GM04504 (cell line): ENCODE results near the gene UCKL1.

Experiments used
- DNase-seq: peaks from one replicate; pipeline ENCODE4 v3.0.0-alpha.2; 2012; ENCODE audit warnings: low read depth

The UCKL1 gene

DNA sequence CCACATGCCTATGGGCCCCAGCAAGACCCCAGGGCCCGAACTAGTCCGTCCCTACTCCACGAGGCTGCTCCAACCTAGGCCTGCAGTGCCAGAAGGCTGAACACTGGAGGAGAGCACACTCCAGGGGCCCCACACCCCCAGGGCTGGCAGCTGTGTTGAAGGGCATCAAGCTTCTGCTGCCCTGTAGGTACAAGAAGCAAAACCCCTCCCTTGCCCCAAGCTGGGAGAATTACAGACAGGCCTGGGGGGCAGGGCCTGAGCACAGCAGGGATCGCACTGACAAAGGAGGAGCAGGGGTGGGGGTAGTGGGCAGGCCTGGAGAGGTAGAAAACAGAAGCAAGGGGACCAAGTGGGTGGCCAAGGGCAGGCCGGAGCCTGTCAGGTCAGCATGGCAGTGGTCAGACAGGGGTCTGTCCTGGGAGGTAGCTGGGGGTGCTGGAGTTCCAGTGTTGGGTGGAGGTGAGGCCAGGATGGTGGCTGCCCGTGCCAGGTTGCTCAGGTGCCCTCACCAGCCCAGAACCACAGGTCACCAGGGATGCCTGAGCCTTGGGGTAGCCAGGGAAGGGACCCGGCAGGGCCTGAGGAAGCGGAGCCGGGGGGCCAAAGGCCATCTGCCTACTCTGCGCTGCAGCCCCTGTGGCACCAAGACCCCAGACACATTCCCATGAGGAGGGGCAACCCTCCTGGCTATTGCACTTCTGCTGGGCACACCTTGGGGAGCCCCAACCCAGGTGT is 2.9 kb upstream of the UCKL1 start:
- DNase-seq, result no peak

DNA sequence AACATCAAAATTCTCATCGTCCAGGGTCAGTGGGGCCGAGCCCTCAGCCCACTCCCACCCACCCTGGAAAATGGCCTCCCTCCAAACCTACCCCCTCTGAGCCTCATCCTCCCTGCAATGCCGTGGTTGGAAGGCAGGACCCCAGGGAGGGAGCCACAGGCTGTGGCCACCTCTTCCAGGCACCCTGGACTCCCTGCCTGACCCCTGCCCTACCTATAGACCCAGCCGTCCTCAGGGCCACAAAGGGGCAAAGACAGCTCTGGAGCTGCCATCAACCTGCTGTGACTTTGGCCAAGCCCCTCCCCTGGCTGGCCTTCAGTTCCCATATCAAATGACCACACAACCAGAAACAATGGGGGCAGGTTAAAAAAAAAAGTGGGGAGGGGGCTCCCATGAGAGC is 2.3 kb upstream of the UCKL1 start:
- DNase-seq, result no peak

DNA sequence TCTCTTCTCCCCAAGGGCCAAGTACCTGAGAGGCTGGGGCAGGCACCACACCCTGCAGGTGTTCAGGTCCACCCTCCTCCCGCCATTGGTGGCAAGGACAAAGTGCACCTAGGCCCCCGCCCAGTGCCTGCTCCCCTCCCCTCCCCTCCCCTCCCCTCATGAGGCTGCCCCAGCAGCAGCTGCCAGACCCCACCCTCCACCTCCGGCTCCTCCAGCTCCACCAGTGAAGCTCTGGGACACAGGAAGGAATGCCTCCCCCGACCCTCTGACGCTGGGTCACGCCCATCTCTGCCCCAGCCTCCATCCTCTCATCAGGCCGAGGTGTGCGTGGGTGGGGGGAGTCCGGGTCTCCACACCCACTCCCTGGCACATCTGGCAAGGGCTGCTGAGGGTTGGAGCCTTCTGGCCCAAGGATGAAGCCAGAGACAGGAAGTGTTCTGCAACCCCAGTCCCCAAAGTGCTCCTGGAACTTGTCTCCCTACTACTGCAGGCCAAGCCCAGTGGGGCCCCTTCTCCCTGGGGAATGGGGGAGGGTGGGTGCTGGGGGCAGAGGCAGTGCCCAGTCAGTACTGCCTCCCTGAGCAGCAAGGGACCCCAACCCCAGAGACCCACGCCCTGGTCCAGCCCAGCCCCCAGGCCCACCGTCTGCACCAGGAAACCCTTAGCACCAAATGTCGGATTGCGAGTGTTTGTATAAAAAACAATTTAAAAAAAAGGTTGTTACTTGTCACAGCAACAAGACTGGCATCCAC is 1.6 kb upstream of the UCKL1 start:
- DNase-seq, result no peak

DNA sequence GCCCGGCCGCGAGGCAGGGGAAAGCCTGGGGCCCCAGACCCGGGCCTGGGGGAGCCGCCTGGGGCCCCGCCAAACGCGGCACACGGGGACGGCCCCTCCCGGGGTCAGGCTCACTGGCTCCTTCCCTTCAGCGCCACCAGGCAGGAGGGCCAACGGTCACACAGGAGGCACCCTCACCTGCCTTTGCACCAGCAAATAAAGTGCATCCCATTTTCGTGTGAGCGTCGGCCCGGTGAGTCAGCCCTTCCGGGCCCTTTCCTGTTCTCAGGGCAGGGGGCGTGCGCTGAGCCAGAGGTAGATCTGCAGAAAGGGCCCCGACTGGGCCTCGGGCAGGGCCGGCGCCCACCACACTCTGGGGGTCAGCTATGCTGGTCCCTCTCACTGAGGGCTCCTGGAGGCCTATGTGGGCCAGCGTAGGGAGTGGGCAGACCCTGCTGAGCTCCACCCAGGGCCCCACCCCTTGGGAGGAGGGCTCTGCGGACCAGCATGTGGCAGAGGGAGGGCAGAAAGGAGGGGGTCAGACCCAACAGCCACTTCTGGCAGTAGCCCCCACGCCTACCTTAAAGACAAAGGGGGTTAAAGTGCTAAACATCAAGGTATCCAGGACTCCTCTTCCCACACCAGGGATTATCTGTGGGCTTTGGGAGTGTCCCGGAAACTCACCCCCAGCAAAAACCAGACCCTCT is 931 bp upstream of the UCKL1 start:
- DNase-seq, result no peak

DNA sequence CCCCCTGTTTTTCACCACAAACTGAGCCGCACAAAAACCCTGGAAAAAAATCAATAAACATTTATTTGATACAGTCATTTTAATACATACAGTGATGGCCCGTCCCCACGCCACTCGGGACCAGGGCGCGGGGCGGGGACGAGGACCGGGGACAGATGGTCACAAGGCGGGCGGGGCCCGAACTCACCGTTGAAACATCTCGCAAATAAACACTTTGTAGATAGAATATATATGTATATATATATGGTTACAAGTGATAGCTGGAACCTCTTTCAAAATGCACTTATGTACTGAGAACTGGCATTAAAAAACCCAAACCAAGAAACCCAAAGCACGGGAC is 418 bp upstream of the UCKL1 start:
- no peak for DNase-seq

DNA sequence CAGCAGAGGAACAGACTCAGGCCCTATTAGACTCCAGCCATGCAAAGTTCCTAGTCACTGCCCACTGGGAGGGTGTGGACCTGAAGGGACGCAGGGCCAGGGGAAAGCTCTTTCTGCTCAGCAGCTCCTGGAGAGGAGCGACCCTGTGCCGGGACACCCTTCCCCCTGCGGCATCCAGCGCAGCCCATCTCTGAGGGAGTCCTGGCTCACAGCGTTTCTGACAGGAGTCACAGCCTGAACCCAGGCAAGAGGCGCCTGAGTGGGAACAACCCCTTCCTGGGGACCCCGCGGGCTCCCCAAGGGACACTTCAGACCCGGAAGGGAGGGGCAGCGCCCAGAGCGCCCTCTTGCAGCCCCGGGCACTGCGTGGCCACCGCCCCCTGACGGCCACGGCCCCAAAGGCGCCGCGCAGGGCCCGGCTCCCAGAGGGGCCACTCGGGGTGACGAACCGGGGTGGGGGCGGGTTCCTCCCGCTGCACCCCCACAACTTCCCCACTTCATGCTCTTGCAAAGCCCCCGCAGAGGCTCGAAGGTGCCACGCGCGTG is 862 bp downstream of the UCKL1 start:
- DNase-seq, result no peak

DNA sequence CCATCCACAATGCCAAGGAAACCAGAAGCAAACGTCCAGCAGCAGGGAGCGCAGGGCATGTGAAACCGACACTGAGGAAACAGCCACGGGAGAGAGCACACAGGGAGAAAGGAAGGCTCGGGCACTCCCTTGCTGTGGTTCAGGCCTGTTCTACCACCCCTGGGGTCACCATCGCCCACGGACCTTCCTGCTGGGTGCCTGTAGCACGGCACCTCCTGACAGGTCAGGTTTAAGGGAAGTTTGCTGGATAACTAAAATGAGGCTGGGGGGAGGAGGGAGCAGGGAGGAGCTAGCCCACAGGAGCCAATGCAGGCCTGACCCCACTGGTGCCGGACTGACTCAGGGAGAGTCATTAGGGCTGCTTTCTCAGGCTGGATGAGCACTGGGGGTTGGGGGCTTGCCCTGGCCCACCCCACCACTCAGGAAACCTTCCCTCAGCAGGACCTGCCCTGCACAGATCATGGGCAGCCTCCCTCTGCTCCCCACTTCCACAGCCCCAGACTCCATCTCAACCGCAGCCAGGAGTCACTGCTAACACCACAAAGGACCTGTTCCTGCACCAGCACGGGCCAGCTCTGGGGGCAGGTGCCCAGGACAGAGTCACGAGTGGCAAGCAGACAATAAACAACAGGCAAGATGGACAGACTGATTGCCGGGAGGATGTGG is 2.3 kb downstream of the UCKL1 start:
- DNase-seq, result no peak

DNA sequence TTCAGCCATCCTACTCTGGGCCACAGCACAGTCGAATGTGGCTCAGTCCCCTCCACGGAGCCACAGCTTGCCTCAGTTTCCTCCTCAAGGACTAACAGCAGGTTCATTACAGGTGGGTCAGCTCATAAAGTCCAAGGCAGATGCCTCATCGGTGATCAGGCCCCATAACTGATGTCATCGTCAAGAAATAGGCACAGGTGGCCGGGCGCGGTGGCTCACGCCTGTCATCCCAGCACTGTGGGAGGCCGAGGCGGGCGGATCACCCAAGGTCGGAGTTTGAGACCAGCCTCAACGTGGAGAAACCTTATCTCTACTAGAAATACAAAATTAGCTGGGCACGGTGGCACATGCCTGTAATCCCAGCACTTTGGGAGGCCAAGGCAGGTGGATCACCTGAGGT is 3.4 kb downstream of the UCKL1 start:
- no peak for DNase-seq

DNA sequence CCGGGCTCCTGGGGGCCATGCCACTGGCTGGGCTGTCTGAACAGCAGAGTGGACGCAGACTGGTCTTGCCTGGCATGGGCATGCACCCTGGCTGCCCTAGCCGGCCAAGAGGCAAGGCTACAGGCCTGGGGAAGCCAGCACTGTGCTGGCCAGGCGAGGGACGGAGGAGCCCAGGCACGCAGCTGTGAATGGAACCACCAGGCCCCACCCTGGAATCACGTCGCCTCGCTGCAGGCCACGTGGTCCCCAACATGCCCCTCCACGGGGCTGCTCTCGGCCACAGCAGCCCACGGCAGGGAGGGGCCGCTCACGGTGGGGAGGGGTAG is 4.0 kb downstream of the UCKL1 start:
- no peak for DNase-seq

DNA sequence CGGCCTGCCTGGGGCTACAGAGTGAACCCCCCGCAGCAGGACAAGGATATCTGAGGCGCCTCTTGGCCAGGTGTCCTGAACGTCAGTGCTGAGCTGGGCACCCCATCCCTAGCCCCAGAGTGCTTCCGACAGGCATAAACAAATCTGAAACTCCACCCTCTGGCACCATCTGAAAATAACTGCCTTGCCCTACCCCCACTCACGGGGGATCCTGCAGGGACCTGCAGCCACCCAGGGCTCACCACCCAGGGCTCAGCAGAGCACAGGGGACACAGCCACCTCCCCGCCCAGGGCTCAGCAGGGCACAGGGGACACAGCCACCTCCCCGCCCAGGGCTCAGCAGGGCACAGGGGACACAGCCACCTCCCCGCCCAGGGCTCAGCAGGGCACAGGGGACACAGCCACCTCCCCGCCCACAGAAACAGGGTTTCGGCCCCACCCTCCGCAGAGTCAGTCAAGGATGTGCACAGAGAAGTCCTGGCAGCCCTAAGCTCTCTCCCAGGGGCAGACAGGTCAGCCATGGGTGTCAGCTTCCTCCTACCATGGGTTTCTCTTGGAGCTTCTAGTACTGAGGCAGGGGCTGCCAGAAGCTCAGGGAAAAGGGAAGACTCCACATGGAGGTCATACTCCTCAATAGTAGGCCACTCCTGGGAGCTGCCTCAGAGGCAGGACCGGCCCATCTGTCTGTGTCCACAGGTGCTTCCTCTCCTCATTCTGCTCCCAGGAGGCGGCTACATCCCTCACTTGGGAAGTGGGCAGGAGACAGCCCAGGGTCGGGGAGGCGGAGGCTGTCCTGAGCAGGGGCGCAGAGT is 4.6 kb downstream of the UCKL1 start:
- DNase-seq, result no peak

DNA sequence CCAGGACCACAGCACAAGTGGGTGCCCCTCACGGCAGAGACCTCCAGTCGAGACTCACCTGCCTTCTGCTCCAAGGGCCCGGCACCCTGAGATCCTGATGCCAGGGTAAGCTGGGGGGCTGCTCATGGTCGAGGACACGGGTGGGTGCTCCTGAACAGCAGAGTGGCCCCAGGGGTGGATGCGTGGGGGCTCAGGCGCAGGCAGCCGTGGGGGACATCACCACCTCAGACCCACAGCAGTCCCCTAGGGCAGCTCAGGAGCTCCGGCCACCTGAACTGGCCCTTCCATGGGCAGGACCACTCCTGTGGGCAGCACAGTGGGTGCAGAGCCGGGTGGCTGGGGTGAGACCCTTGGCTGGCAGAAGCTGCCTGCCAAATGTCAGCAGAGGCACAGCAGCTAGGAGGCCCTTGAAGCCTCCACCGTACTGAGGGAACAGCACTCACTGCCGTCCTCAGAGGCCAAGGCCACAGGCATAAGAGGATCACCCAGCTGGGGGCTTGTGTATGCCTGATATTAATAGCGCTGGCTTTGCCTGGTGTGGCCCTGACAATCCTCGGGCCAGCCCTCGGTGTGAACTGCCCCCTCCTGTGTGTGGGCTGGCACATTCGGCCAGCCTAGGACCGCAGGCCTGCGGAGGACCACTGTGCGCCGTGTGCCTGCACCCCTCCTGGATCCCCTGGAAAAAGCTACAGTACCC is 5.4 kb downstream of the UCKL1 start:
- no peak for DNase-seq

DNA sequence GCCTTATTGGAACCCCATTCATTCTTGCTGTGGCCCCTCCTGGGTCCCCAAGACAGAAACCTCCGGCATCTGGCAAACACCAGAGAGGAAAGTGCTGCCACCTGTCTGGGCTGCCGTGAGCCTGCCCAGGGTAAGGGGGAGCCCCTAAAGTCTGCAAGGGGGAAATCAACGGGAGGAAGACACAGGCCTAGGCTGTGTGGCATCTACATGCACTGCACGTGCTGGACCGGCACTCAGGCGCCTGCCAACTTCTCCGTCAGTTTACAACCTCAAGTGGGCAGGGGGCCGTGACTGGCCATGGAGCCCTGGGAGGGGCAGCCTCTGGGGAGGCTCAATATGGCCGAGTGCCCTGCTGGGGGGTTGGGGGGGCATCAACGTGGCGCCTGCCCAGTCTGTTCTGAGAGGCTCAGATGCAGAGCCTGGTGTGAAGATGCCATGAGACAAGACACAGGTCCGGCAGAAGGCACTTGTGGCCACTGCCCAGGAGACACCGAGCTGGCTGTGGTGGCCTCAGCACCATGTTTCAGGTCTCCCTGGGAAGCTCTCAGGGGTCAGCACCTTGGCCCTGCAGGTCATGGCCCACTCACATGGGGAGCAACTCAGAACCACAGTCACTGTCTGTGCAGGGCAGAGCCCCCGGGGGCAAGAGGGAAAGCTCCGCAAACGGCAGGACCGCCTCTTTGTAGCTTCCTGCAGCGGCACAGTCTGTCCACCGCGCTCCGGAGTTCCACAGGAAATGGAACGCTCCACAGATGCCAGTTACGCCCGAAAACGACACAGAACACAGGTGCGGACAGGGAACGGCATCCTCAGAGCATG is 8.4 kb downstream of the UCKL1 start:
- no peak for DNase-seq

DNA sequence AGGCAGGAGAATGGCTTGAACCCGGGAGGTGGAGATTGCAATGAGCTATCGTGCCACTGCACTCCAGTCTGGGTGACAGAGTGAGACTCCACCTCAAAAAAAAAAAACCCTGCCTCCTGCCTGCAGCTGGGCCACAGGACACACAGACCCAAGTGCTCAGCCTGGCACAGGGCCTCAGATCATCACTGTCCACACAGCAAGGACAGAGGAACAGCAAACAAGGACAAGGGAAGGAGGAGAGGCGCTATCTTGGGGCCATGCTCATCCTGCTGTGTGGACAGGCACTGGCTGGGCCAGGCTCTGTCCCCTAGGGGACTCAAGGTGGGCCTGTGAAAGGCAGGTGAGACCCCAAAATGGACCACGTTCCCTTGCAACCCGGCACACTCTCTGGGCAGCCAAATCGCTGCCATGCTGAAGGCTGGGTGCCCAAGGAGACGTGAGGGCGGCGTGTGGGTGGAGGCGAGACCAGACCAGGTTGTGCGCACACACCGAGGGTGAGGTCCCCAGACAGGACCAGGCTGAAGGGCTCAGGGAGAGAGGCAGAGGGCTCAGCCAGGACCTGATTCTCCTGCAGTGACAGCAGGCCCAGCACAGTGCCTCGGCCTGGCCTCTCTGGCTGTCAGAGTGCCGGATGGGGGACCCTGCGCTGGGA is 9.1 kb downstream of the UCKL1 start:
- no peak for DNase-seq

DNA sequence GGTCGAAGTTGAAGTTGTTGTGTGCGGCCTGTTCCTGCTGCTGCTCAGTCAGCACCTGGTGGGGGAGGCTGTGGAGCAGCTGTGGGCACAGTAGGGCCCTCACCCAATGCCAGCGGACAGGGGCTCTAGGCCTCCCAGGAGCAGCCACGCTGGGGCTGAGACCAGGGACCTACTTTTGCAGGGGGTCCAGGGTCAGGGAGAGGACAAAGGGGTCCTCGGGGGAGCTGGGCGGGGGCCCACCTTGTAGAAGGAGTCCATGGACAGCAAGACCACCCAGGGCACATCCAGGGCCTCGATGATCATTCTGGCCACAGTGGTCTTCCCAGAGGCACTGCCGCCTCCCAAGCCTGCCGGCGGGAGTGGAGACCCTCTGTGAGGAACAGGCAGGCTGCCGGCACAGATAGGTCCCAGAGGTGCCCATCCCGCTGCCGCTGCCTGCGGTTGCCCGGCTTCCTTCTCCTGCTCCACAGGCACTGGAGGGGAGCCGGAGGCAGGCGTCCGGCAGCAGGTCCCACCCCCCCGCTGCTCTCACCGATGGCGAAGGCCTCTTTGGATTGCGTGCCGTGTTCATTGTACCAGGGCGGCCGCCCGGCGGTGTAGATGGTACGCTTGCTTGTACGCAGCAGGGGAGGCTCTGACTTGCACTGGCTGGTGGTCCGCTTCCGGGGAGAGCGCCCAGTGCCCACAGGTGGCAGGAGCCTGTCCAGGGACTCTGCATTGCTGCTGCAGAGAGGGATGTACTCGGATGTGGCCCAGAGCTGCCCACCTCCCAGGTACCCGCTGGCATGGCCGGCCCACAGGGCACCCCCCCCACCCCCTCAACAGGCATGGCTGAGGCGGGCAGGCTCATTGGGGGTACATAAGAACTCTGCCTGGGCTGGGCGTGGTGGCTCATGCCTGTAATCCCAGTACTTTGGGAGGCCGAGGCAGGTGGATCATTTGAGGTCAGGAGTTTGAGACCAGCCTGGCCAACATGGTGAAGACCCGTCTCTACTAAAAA is 10.0 kb downstream of the UCKL1 start:
- no peak for DNase-seq

DNA sequence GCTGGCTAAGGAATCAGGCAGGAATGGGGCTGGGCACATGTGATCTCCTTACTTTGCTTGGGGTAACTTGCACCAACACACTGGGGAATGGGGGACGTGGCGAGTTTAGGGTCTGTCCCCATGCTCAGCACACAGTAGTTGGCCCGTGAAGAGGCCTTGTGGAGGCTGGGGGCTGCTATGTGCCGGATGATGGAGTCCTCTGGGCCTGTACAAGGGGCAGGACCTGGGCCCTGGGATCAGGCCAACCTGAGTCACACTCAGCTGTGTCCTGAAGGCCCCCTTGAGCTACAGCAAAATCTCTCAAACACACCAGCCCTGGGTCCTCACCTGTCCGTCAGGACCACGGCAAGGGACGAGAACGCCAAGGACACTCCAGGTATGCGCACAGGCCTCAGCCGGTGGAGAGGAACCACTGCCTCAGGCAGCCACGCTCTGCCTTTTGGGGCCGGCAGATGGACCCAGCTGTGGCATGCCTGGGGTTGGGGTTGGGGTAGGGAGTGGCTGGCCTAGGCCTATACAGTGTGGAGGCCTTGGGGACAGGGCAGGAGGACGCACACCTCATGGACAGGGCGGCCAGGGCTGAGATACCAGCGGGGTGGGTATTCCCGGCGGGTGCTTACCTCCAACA is 11.1 kb downstream of the UCKL1 start:
- no peak for DNase-seq

DNA sequence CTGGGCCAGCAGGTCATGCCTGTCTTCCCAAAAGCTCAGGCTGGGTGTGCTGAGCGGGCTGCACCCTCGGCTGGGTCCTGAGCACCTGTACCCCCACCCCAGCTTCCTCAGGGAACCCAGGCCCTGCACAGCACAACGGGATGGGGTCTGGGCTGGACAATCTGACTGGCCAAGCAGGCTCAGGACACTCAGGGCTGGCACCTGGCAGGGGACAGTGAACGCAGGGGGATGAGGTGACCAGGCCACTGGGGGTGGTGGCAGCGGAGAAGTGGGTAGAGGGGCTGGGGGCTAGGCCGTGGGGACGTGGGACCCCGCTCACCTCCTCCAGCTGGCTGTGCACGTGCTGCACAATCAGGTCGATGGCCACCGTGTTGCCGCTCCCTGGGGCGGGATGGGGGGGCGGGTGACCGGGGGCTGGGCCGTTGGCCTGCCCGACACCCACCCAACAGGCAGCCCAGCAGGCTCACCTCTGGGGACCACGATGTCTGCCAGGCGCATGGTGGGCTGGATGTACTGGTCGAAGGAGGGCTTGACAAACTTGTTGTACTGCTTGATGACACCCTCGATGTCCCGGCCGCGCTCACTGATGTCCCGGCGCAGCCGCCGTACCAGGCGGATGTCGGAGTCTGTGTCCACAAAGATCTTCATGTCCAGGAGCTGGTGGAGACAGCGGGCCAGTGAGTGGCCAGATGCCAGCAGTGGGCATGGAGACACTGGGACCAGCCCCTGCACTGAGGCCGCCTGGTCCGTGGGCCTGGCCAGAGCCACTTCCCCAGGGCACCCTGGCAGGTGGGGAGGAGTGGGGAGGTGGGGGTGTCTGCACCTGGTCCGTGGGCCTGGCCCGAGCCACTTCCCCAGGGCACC is 11.9 kb downstream of the UCKL1 start:
- no peak for DNase-seq

DNA sequence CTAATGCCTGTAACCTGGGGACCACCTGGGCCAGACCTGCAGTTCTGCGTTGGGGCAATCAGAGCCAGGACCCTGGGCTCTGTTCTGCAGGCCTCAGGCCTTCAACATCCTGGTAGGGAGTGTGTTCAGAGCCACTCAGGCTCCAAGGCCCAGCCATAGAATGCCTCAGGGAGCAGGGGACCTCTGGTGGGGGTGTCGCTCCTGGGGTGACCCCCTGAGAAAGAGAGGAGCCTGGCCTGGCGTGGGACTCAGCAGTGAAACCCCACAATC is 12.5 kb downstream of the UCKL1 start:
- no peak for DNase-seq
